Activated CD8-positive, alpha-beta memory T cell treated with anti-CD3 and anti-CD28 coated beads for 48 hours (primary cell): ENCODE measurements around the gene MRPL38.
"Not testable (repeated sequence)": the region's sequence is repeated elsewhere in the genome, so short reads cannot be mapped to it uniquely, and the experiment has no call there.

Experiments used
- DNase-seq, 3 experiments: peaks; one replicate each; pipeline ENCODE4 v3.0.0-alpha.2; 2020; ENCODE audit warnings: low read depth in 2 of 3, low spot score in 2 of 3

MRPL38 gene

GRCh38 chr17:75855310-75856061, 49.2 kb downstream of the MRPL38 start, which contains the start of gene WBP2:
Gene WBP2, minus strand, starts transcription at chr17:75855335. Its CDS starts 38 bp downstream, at chr17:75855297.
- peak; percentile 81 to 94 (median 92) for DNase-seq

- DNase-seq = no peak
Observed at GRCh38 chr17:75854881-75855309, 49.8 kb downstream of the MRPL38 start.

- DNase-seq = no peak
Observed at GRCh38 chr17:75854101-75854748, 50.5 kb downstream of the MRPL38 start.

GRCh38 chr17:75853433-75853832, 51.3 kb downstream of the MRPL38 start:
- DNase-seq = no peak

GRCh38 chr17:75851693-75851991, 53.0 kb downstream of the MRPL38 start:
- DNase-seq = not testable (repeated sequence)

GRCh38 chr17:75850928-75851692, 53.6 kb downstream of the MRPL38 start:
- no peak for DNase-seq

GRCh38 chr17:75849724-75850123, 55.0 kb downstream of the MRPL38 start:
- DNase-seq = no peak

- no peak for DNase-seq
Observed at GRCh38 chr17:75849279-75849646, 55.4 kb downstream of the MRPL38 start.
